CD14-positive monocyte (primary cell): Measurements from ENCODE around the gene SERPINC1. TPM values are rescaled to one million over a fixed set of nuclear protein-coding genes. Genes with fewer than 3 reads are reported as not detected.

ENCODE experiments used
- DNase-seq, 3 donors: peaks; one replicate each; pipeline ENCODE4 v3.0.0-alpha.2; 2011 to 2022
- H2AFZ ChIP-seq: 2 replicates; pipeline ENCODE4 v1.6.0; 2012; ENCODE audit warnings: mild to moderate bottlenecking, low read depth, low read length, inconsistent platforms; ENCODE audit not compliant: insufficient read depth, poor library complexity, severe bottlenecking
- H3K27ac ChIP-seq, 2 donors: 1 replicate in 1 of 2; 2 replicates in 1 of 2; pipeline ENCODE4 v1.5.1; 2012 to 2013; ENCODE audit warnings: low read length in 2 of 2, control low read depth in 1 of 2, inconsistent platforms in 1 of 2, low read depth in 1 of 2, mild to moderate bottlenecking in 1 of 2
- H3K27me3 ChIP-seq, 2 donors: one replicate each; pipeline versions ENCODE4 v1.6.0 to v1.6.1; 2011 to 2013; ENCODE audit warnings: low read length in 2 of 2; ENCODE audit not compliant: control insufficient read depth in 2 of 2, insufficient read depth in 2 of 2
- H3K36me3 ChIP-seq, 2 donors: replicated peaks in 1 of 2; 1 replicate in 1 of 2; 2 replicates in 1 of 2; pipeline versions ENCODE4 v1.5.1 to v1.6.1; 2012 to 2013; ENCODE audit warnings: low read length in 2 of 2, control low read depth in 1 of 2, inconsistent platforms in 1 of 2, mild to moderate bottlenecking in 1 of 2; ENCODE audit not compliant: insufficient read depth in 2 of 2, control insufficient read depth in 1 of 2
- H3K4me1 ChIP-seq, 2 donors: 1 replicate in 1 of 2; 2 replicates in 1 of 2; pipeline versions ENCODE4 v1.5.1 to v1.6.1; 2012 to 2013; ENCODE audit warnings: low read length in 2 of 2, control low read depth in 1 of 2, inconsistent platforms in 1 of 2, mild to moderate bottlenecking in 1 of 2, moderate library complexity in 1 of 2; ENCODE audit not compliant: insufficient read depth in 2 of 2, control insufficient read depth in 1 of 2
- H3K4me2 ChIP-seq: replicated peaks from 2 replicates; pipeline ENCODE3; 2012; ENCODE audit warnings: low read length, moderate library complexity, mild to moderate bottlenecking; ENCODE audit not compliant: poor library complexity, severe bottlenecking; ENCODE audit errors: extremely low read depth
- H3K4me3 ChIP-seq, 3 experiments: fragments of 200-600 bp in 1 of 3; sonication (generic) in 1 of 3; replicated peaks in 1 of 3; 1 replicate in 2 of 3; 2 replicates in 1 of 3; pipeline ENCODE4 v1.5.1; 2011 to 2013; ENCODE audit warnings: low read length in 3 of 3, mild to moderate bottlenecking in 3 of 3, control low read depth in 2 of 3, low read depth in 2 of 3, inconsistent platforms in 1 of 3, moderate library complexity in 1 of 3
- H3K79me2 ChIP-seq: 2 replicates; pipeline ENCODE4 v1.6.0; 2012; ENCODE audit warnings: mild to moderate bottlenecking, control low read depth, inconsistent platforms, low read length, moderate library complexity; ENCODE audit not compliant: insufficient read depth
- H3K9ac ChIP-seq: 2 replicates; pipeline ENCODE4 v1.6.0; 2017; ENCODE audit warnings: low read length, mild to moderate bottlenecking; ENCODE audit not compliant: insufficient read depth, poor library complexity, severe bottlenecking
- H3K9me3 ChIP-seq, 2 donors: replicated peaks in 1 of 2; 1 replicate in 1 of 2; 2 replicates in 1 of 2; pipeline versions ENCODE4 v1.5.1 to v1.6.1; 2012 to 2013; ENCODE audit warnings: low read length in 2 of 2, control low read depth in 1 of 2; ENCODE audit not compliant: control insufficient read depth in 1 of 2, insufficient read depth in 1 of 2
- H4K20me1 ChIP-seq: 2 replicates; pipeline ENCODE4 v1.6.0; 2012; ENCODE audit warnings: mild to moderate bottlenecking, low read length, control low read depth, moderate library complexity; ENCODE audit not compliant: insufficient read depth
- H3K27ac Mint-ChIP-seq, 7 donors: one replicate each; pipeline ENCODE4 v1.8.0; 2020; ENCODE audit warnings: mild to moderate bottlenecking in 7 of 7, mixed read lengths in 7 of 7, moderate library complexity in 6 of 7, inconsistent platforms in 2 of 7
- H3K27me3 Mint-ChIP-seq, 3 donors: one replicate each; pipeline ENCODE4 v1.8.0; 2021 to 2022; ENCODE audit warnings: low read depth in 3 of 3, mild to moderate bottlenecking in 3 of 3, mixed read lengths in 3 of 3, moderate library complexity in 3 of 3, inconsistent platforms in 1 of 3
- H3K36me3 Mint-ChIP-seq, 2 donors: one replicate each; pipeline ENCODE4 v1.8.0; 2020; ENCODE audit warnings: mixed read lengths in 2 of 2, inconsistent platforms in 1 of 2, mild to moderate bottlenecking in 1 of 2
- H3K4me1 Mint-ChIP-seq: one replicate; pipeline ENCODE4 v1.8.0; 2020; ENCODE audit warnings: mild to moderate bottlenecking, mixed read lengths
- H3K4me3 Mint-ChIP-seq, 2 donors: one replicate each; pipeline ENCODE4 v1.8.0; 2020; ENCODE audit warnings: mild to moderate bottlenecking in 2 of 2, mixed read lengths in 2 of 2, moderate library complexity in 1 of 2
- H3K9me3 Mint-ChIP-seq, 7 donors: one replicate each; pipeline ENCODE4 v1.8.0; 2020 to 2022; ENCODE audit warnings: mixed read lengths in 7 of 7, mild to moderate bottlenecking in 6 of 7, moderate library complexity in 6 of 7, inconsistent platforms in 2 of 7
- CTCF ChIP-seq: fragments of 200-600 bp; IDR thresholded peaks from one replicate; pipeline ENCODE4 v1.8.0; 2022; ENCODE audit warnings: antibody characterized with exemption, mild to moderate bottlenecking
- WGBS: methylation state at CpG from one replicate; pipeline ENCODE4 v1.1.5; 2013; ENCODE audit warnings: missing lambda C conversion rate; ENCODE audit not compliant: insufficient coverage; 5-methylcytosine and 5-hydroxymethylcytosine counted together
- intact Hi-C, 2 donors: fragments of 100-400 bp; cut with micrococcal nuclease; formaldehyde crosslinking; loops; one replicate each; pipeline versions ENCODE4 v1.15.0 to v1.15.1; 2023
- polyA plus RNA-seq, 3 donors: library from polyadenylated mRNA; depleted of rRNA in 1 of 3; unstranded in 2 of 3; stranded (reverse) in 1 of 3; fragments of 300-500 nt in 2 of 3; fragments of >200 nt in 1 of 3; fragmentation: Illumina TruSeq in 2 of 3; gene quantifications; 1 replicate in 2 of 3; 2 replicates in 1 of 3; pipeline ENCODE4 v1.2.3, GENCODE V29; 2012 to 2021

Gene SERPINC1
- polyA plus RNA-seq, 3 donors, result 0.23 TPM; not detected in 2

GRCh38 chr1:173867141-173867752 lies 49.9 kb downstream of the SERPINC1 start:
- peaks cover 48 to 49% of the 10 kb centered on the region in 2 donors for H3K36me3 Mint-ChIP-seq
- Histone ChIP-seq H3K9ac (peak overlapping the region; percentile 81), H3K36me3 (peaks cover 45 to 61% of the 10 kb centered on the region in 2 donors), H3K9me3 (no peaks in the 10 kb centered on the region), H3K27me3 (no peaks in the 10 kb centered on the region), H3K79me2 (peaks cover 29% of the 10 kb centered on the region), H4K20me1 (peaks cover 19% of the 10 kb centered on the region), H3K4me1 (peaks cover 22 to 32% of the 10 kb centered on the region in 2 donors), H3K4me2 (peak overlapping the region; percentile 83), H3K27ac (peak overlapping the region; percentile 86 to 91), H3K4me3 (peak overlapping the region; percentile 89 to 96 (median 94)), H2AFZ (peak overlapping the region; percentile 89)
- no peak for DNase-seq
- WGBS, result under 1% methylated on average over 31 of the region's 32 CpGs
- H3K27ac Mint-ChIP-seq, result peak overlapping the region; percentile 91 to 97 (median 96)
- no peak for TF ChIP-seq CTCF
- H3K4me3 Mint-ChIP-seq, result peak overlapping the region; percentile 98 to 99
- H3K9me3 Mint-ChIP-seq, result no peaks in the 10 kb centered on the region
- intact Hi-C loops, result loop anchor here (5.0 to 10.0 kb wide), 4 partner anchors 40 to 392 kb away; partner anchors contain the start of gene PRDX6 (in 2 of the 2)
- H3K4me1 Mint-ChIP-seq, result peaks cover 50% of the 10 kb centered on the region
- H3K27me3 Mint-ChIP-seq, result peaks cover 0 to 2% (median 0%) of the 10 kb centered on the region in 3 donors

- DNase-seq, result no peak
- Histone ChIP-seq H3K9me3 (no peaks in the 10 kb centered on the region), H3K4me1 (peaks cover 22 to 32% of the 10 kb centered on the region in 2 donors), H3K79me2 (peaks cover 29% of the 10 kb centered on the region), H2AFZ (peak overlapping the region; percentile 89), H3K27me3 (no peaks in the 10 kb centered on the region), H3K36me3 (peaks cover 48 to 67% of the 10 kb centered on the region in 2 donors), H3K4me3 (peak overlapping the region; percentile 89 to 96 (median 94)), H3K9ac (peak overlapping the region; percentile 81), H3K27ac (peak overlapping the region in 1 of 2 donors; percentile 91), H3K4me2 (peak overlapping the region; percentile 83), H4K20me1 (peaks cover 19% of the 10 kb centered on the region)
- no peak for TF ChIP-seq CTCF
- H3K9me3 Mint-ChIP-seq, result no peaks in the 10 kb centered on the region
- peaks cover 50% of the 10 kb centered on the region for H3K4me1 Mint-ChIP-seq
- H3K27ac Mint-ChIP-seq, result peak overlapping the region in 6 of 7 donors; percentile 33 to 97 (median 94)
- H3K36me3 Mint-ChIP-seq, result peaks cover 50 to 53% of the 10 kb centered on the region in 2 donors
- WGBS, result 0% methylated on average over 1 of the region's 2 CpGs
- H3K27me3 Mint-ChIP-seq, result peaks cover 0 to 2% (median 0%) of the 10 kb centered on the region in 3 donors
- intact Hi-C loops, result loop anchor here (5.0 to 10.0 kb wide), 4 partner anchors 39 to 392 kb away; partner anchors contain the start of gene PRDX6 (in 2 of the 2)
- H3K4me3 Mint-ChIP-seq, result peak overlapping the region; percentile 98 to 99
These were observed 50.6 kb downstream of the SERPINC1 start for GRCh38 chr1:173866413-173867115.
